SK-N-SH (cell line): ENCODE data around the gene SPON1. TPM values are rescaled to one million over a fixed set of nuclear protein-coding genes. Genes with fewer than 3 reads are reported as not detected.

Experiments
- CTCF ChIA-PET: fragments of 300-600, 350-600 bp; formaldehyde crosslinking; extraction: SDS; loops from one replicate; lab custom pipeline; 2021; lab: Yijun Ruan, JAX
- POLR2A ChIA-PET: fragments of 350-600 bp; sonication (Branson Sonifier 250); formaldehyde crosslinking; extraction: SDS; loops from one replicate; lab custom pipeline; 2020; ENCODE audit warnings: antibody characterized with exemption, inconsistent platforms; lab: Yijun Ruan, JAX
- DNase-seq: peaks from one replicate; pipeline ENCODE4 v3.0.0; 2012
- H2AFZ ChIP-seq: fragments of 200-600 bp; sonication (generic); 2 replicates; pipeline ENCODE4 v1.8.1; 2016; ENCODE audit warnings: antibody characterized with exemption, mild to moderate bottlenecking, low read depth
- H3F3A ChIP-seq: fragments of 200-600 bp; sonication (generic); replicated peaks from 2 replicates; pipeline ENCODE3; 2016; ENCODE audit warnings: antibody characterized with exemption, mild to moderate bottlenecking; ENCODE audit not compliant: insufficient read depth
- H3K27ac ChIP-seq, 2 experiments: fragments of 200-500 bp in 1 of 2; fragments of 200-600 bp in 1 of 2; sonication (Bioruptor generic) in 1 of 2; sonication (generic), shearing (Covaris generic) in 1 of 2; 2 replicates each; pipeline versions ENCODE4 v1.5.1 to v1.6.1; 2014 to 2016; ENCODE audit warnings: low read depth in 2 of 2, inconsistent platforms in 1 of 2, low read length in 1 of 2, mild to moderate bottlenecking in 1 of 2, mixed read lengths in 1 of 2
- H3K27me3 ChIP-seq: fragments of 200-600 bp; sonication (generic), shearing (Covaris generic); 2 replicates; pipeline ENCODE4 v1.6.1; 2016; ENCODE audit warnings: mixed run types; ENCODE audit not compliant: insufficient read depth
- H3K36me3 ChIP-seq, 2 experiments: fragments of 200-500 bp in 1 of 2; fragments of 200-600 bp in 1 of 2; sonication (Bioruptor generic) in 1 of 2; sonication (generic) in 1 of 2; replicated peaks in 1 of 2; 2 replicates each; pipeline versions ENCODE3 to v1.5.1; 2014 to 2016; ENCODE audit warnings: low read length in 1 of 2, mild to moderate bottlenecking in 1 of 2; ENCODE audit not compliant: insufficient read depth in 2 of 2, control insufficient read depth in 1 of 2
- H3K4me1 ChIP-seq, 2 experiments: fragments of 200-500 bp in 1 of 2; fragments of 200-600 bp in 1 of 2; sonication (Bioruptor generic) in 1 of 2; sonication (generic), shearing (Covaris generic) in 1 of 2; 2 replicates each; pipeline versions ENCODE4 v1.5.1 to v1.6.1; 2014 to 2016; ENCODE audit warnings: low read depth in 1 of 2, low read length in 1 of 2, mixed run types in 1 of 2; ENCODE audit not compliant: insufficient read depth in 2 of 2, control insufficient read depth in 1 of 2
- H3K4me2 ChIP-seq: fragments of 200-600 bp; sonication (generic), shearing (Covaris generic); 2 replicates; pipeline ENCODE4 v1.6.1; 2017; ENCODE audit warnings: mixed run types
- H3K4me3 ChIP-seq, 2 experiments: fragments of 200-500 bp in 1 of 2; fragments of 200-600 bp in 1 of 2; sonication (Bioruptor generic) in 1 of 2; sonication (generic), shearing (Covaris generic) in 1 of 2; 2 replicates each; pipeline versions ENCODE4 v1.5.1 to v1.8.1; 2014 to 2016; ENCODE audit warnings: low read depth in 2 of 2, inconsistent platforms in 1 of 2, low read length in 1 of 2, mild to moderate bottlenecking in 1 of 2, mixed read lengths in 1 of 2, moderate library complexity in 1 of 2
- H3K79me2 ChIP-seq: fragments of 200-600 bp; sonication (generic); 2 replicates; pipeline ENCODE4 v1.8.1; 2017; ENCODE audit warnings: mild to moderate bottlenecking; ENCODE audit not compliant: insufficient read depth
- H3K9ac ChIP-seq: fragments of 200-600 bp; sonication (generic); 2 replicates; pipeline ENCODE4 v1.6.1; 2017; ENCODE audit warnings: mixed run types
- H3K9me2 ChIP-seq: fragments of 200-600 bp; sonication (generic); 2 replicates; pipeline ENCODE4 v1.6.1; 2017; ENCODE audit warnings: mixed run types
- H3K9me3 ChIP-seq: fragments of 200-600 bp; sonication (generic); 2 replicates; pipeline ENCODE4 v1.6.1; 2017; ENCODE audit warnings: mixed run types, mild to moderate bottlenecking, moderate library complexity
- H4K20me1 ChIP-seq: fragments of 200-600 bp; sonication (generic); 2 replicates; pipeline ENCODE4 v1.6.1; 2017; ENCODE audit warnings: mild to moderate bottlenecking, mixed run types; ENCODE audit not compliant: insufficient read depth
- CHD2 ChIP-seq: fragments of 150-350 bp; IDR thresholded peaks from 2 replicates; pipeline ENCODE4 v1.6.1; 2018; ENCODE audit warnings: low read length; ENCODE audit not compliant: partially characterized antibody
- ELF1 ChIP-seq: IDR thresholded peaks from 2 replicates; pipeline ENCODE4 v1.4.0; 2012
- FOSL2 ChIP-seq: IDR thresholded peaks from 2 replicates; pipeline ENCODE4 v1.4.0; 2012; ENCODE audit warnings: low read depth, mild to moderate bottlenecking, moderate library complexity, borderline replicate concordance
- FOXJ3 ChIP-seq: sonication (generic); formaldehyde crosslinking; IDR thresholded peaks from 2 replicates; pipeline ENCODE4 v1.5.1; 2020; ENCODE audit warnings: mild to moderate bottlenecking, missing genetic modification reagents
- JUND ChIP-seq: IDR thresholded peaks from 2 replicates; pipeline ENCODE4 v1.4.0; 2012
- MEF2A ChIP-seq: IDR thresholded peaks from 2 replicates; pipeline ENCODE4 v1.4.0; 2012; ENCODE audit warnings: low read depth, borderline replicate concordance
- MXI1 ChIP-seq: IDR thresholded peaks from 2 replicates; pipeline ENCODE4 v1.6.1; 2012; ENCODE audit warnings: mild to moderate bottlenecking, low read depth, low read length, improper control_type of control experiment
- NFIC ChIP-seq: IDR thresholded peaks from 2 replicates; pipeline ENCODE4 v1.4.0; 2012; ENCODE audit warnings: borderline replicate concordance
- PBX3 ChIP-seq: IDR thresholded peaks from 2 replicates; pipeline ENCODE4; 2012
- RAD21 ChIP-seq: IDR thresholded peaks from 2 replicates; pipeline ENCODE4 v1.6.1; 2012; ENCODE audit warnings: mild to moderate bottlenecking, low read length
- REST ChIP-seq: IDR thresholded peaks from 2 replicates; pipeline ENCODE4 v1.6.1; 2012; ENCODE audit warnings: mild to moderate bottlenecking, low read depth, low read length, moderate library complexity
- RXRA ChIP-seq: IDR thresholded peaks from 2 replicates; pipeline ENCODE4 v1.4.0; 2012; ENCODE audit warnings: low read depth, mild to moderate bottlenecking, borderline replicate concordance
- SMC3 ChIP-seq: IDR thresholded peaks from 2 replicates; pipeline ENCODE4 v1.6.1; 2012; ENCODE audit warnings: low read depth, low read length, improper control_type of control experiment
- TCF12 ChIP-seq: IDR thresholded peaks from 2 replicates; pipeline ENCODE4 v1.4.0; 2012
- TEAD4 ChIP-seq: IDR thresholded peaks from 2 replicates; pipeline ENCODE4 v1.4.0; 2012; ENCODE audit warnings: mild to moderate bottlenecking, borderline replicate concordance; ENCODE audit not compliant: insufficient read depth
- USF1 ChIP-seq: IDR thresholded peaks from 2 replicates; pipeline ENCODE4 v1.4.0; 2012; ENCODE audit warnings: low read depth, borderline replicate concordance
- WGBS: methylation state at CpG from one replicate; pipeline ENCODE4 v1.1.6; 2017; ENCODE audit warnings: low lambda C conversion rate; 5-methylcytosine and 5-hydroxymethylcytosine counted together
- polyA plus RNA-seq, 3 experiments: library from polyadenylated mRNA; depleted of rRNA; stranded (reverse); fragments of >200 nt; gene quantifications; 2 replicates each; pipeline ENCODE4 v1.2.3, GENCODE V29; 2012
- TF ChIP-seq, protein P1 (sequence below): IDR thresholded peaks from 2 replicates; pipeline ENCODE4 v1.4.0; 2012; ENCODE audit warnings: low read depth, borderline replicate concordance

The SPON1 gene
- polyA plus RNA-seq, 1 of the 3 experiments (the other 2 are of a cell fraction), result not detected

DNA sequence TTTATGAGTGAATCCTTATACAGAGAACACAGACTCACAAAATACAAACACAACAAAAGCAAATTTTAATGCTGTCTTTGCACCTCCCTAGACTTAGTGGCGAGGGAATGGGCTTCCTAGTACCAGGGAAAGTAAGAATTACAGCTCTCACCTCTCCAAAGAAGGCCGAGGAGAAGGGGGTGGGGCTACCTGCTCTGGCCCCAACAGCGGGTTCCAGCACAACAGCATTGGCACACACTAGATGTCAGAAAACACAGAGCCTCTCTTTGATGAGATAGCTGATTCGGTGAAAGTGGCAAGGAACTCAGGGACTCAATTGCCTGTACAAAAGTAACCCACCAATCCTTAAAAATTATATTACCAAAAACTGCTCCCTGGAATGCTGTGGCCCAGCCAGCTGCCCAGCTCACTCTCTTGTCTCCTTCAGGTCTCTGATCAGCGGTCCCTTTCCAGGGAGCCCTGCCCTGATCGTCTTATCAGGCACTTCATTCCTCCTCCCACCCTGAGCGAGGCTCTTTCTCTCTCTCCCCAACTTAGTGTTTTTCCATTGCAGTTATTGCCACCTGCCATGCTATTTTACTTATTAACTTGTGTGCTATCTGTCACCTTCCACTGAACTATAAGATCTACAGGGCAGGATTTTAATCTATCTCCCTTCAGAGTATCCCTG lies 30.7 kb downstream of the SPON1 start:
- CTCF ChIA-PET, result no interaction called here
- Histone ChIP-seq H3K27ac (no peak overlapping the region), H3K79me2 (no peaks in the 10 kb centered on the region), H3K9me2 (no peaks in the 10 kb centered on the region), H3K4me2 (no peak overlapping the region), H3K4me1 (no peaks in the 10 kb centered on the region), H2AFZ (no peak overlapping the region), H3K36me3 (no peaks in the 10 kb centered on the region), H4K20me1 (no peaks in the 10 kb centered on the region), H3K9ac (no peak overlapping the region), H3K9me3 (no peaks in the 10 kb centered on the region), H3K27me3 (no peaks in the 10 kb centered on the region), H3F3A (no peaks in the 10 kb centered on the region), H3K4me3 (no peak overlapping the region)
- WGBS, result 38% methylated on average over 7 of the region's 7 CpGs
- no peak for TF ChIP-seq REST
- TF ChIP-seq FOSL2, result no peak
- no peak for TF ChIP-seq NFIC
- no peak for TF ChIP-seq ELF1
- no peak for TF ChIP-seq RXRA
- no peak for DNase-seq
- POLR2A ChIA-PET, result no interaction called here

DNA sequence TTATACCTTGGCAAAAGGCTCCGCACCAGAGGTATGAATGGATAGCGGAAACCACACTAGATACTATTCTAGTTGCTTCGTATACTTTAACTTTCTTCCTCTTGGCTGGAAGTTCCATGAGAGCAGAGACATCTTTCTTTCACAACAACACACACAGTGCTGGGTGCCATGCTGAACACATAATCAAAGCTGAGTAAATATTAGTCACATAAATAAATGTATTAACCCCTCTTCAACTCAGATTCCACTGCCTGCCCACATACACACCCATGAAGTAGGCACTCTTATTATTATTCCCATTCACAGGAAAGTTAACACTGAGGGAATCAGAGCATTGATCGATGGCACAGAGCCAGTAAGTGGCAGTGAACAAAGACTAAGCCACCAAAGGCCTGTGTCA lies 35.4 kb downstream of the SPON1 start:
- Histone ChIP-seq H3K9me2 (no peaks in the 10 kb centered on the region), H3K9me3 (no peaks in the 10 kb centered on the region), H3K79me2 (no peaks in the 10 kb centered on the region), H3K36me3 (no peaks in the 10 kb centered on the region), H3K4me3 (no peak overlapping the region), H3K9ac (no peak overlapping the region), H3K4me2 (no peak overlapping the region), H4K20me1 (no peaks in the 10 kb centered on the region), H3K27me3 (no peaks in the 10 kb centered on the region; the same call in 1 of the 2 replicates), H2AFZ (no peak overlapping the region), H3K27ac (no peak overlapping the region), H3K4me1 (no peaks in the 10 kb centered on the region), H3F3A (no peaks in the 10 kb centered on the region)
- ChIA-PET POLR2A (no interaction called here), CTCF (interaction anchor here (1.4 kb wide), 1 partner anchor 9 kb away, joined by 6 read pairs; no protein-coding TSS in a partner anchor)
- 33% methylated on average over 4 of the region's 4 CpGs for WGBS
- DNase-seq, result no peak
- TF ChIP-seq PBX3 (no peak), REST (no peak), RAD21 (no peak), FOXJ3 (CRISPR knock-in tag) (no peak), TEAD4 (no peak), USF1 (no peak), TCF12 (no peak), MEF2A (no peak), MXI1 (no peak), SMC3 (no peak), CHD2 (no peak), JUND (no peak)
- TF ChIP-seq, protein P1, sequence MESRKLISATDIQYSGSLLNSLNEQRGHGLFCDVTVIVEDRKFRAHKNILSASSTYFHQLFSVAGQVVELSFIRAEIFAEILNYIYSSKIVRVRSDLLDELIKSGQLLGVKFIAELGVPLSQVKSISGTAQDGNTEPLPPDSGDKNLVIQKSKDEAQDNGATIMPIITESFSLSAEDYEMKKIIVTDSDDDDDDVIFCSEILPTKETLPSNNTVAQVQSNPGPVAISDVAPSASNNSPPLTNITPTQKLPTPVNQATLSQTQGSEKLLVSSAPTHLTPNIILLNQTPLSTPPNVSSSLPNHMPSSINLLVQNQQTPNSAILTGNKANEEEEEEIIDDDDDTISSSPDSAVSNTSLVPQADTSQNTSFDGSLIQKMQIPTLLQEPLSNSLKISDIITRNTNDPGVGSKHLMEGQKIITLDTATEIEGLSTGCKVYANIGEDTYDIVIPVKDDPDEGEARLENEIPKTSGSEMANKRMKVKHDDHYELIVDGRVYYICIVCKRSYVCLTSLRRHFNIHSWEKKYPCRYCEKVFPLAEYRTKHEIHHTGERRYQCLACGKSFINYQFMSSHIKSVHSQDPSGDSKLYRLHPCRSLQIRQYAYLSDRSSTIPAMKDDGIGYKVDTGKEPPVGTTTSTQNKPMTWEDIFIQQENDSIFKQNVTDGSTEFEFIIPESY, result no peak
